Dermis lymphatic vessel endothelial cell (primary cell): ENCODE measurements around the gene CGNL1. TPM values are rescaled to one million over a fixed set of nuclear protein-coding genes. Genes with fewer than 3 reads are reported as not detected.

Source experiments
- total RNA-seq: library from RNA; depleted of rRNA; stranded (reverse); fragments of >200 nt; gene quantifications from 2 replicates; pipeline ENCODE4 v1.2.1, GENCODE V29; 2014

CGNL1 gene
- total RNA-seq, result 37.0 and 38.2 TPM in 2 replicates

DNA sequence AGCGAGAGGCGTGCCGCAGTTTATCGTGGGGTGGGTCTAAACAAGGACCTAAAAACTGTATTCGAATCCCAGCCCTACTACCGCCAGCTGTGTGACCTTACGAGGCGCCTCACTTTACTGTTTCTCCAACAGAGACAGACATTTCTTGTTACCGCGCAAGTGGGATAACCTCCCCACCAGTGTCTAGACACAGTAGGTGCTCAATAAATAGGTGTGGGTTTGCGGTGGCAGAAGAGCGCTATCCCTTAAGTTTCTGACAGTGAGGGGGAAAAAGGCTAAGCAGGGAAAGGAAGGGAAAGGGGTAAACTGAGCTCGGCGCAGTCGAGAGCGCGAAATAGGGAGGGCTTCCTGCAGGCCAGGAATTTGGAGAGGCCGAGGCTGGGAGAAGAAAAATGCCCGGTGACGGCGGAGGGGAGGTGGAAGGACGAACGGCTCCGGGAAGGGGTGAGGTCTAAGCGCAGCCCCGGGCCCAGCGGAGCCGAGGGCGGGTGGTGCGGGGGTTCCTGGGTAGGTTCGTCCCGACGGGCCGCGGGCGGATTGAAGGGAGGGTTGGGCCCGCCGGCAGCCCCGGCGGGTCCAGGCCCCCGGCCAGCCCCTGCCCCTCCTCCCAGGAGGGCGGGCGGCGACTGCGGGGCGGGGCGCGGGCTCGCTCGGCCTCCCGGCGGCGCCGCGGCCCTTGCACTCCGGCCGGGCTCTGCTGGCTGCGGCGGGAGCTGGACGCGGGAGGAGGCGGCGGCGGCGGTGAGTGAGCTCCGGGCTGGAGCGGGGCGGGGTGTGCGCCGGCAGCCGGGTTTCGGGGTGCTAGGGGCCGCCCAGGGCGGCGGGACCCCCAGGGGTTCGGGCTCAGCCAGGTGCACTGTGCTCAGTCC, at the start of gene CGNL1:
Gene CGNL1 (plus strand): TSS at position 679 of the 869 bp plus-strand sequence. CDS start 61,495 bp downstream, outside the sequence.

GRCh38 chr15:57591822-57592367, 215.6 kb downstream of the CGNL1 start, which contains the start of gene MYZAP:
Gene MYZAP, plus strand, starts transcription at chr15:57591904. Its CDS starts 131 bp downstream, at chr15:57592035.

Other genes starting within 250 kb of the CGNL1 start
- gene MYZAP, start 215.4 kb downstream of the CGNL1 start, total RNA-seq, result 81.3 and 99.6 TPM in 2 replicates